GM12878 (cell line): ENCODE measurements around the gene SUPT3H. TPM values are rescaled to one million over a fixed set of nuclear protein-coding genes. Genes with fewer than 3 reads are reported as not detected.

ENCODE experiments used
- ATAC-seq: fragments of 200-7000 bp; cut with Tn5 transposase; 3 replicates; pipeline ENCODE4 v1.9.1; 2020; ENCODE audit warnings: mild to moderate bottlenecking, moderate library complexity
- BruUV-seq: library from RNA; stranded (reverse); fragments of 400-500 nt; replicated peaks from 2 replicates; lab custom pipeline; 2021; lab: Mats Ljungman, UMichigan
- CTCF ChIA-PET: fragments of 300-600 bp; sonication (Branson Sonifier 250); formaldehyde crosslinking; extraction: SDS; loops from one replicate; lab custom pipeline; 2021; ENCODE audit warnings: inconsistent platforms; lab: Yijun Ruan, JAX
- POLR2A ChIA-PET: fragments of 350-600 bp; formaldehyde crosslinking; extraction: SDS; loops from one replicate; lab custom pipeline; 2021; ENCODE audit warnings: inconsistent platforms; lab: Charles Lee
- RAD21 ChIA-PET: fragments of 300-600 bp; sonication (Branson Sonifier 250); formaldehyde crosslinking; loops from one replicate; lab custom pipeline; 2023; ENCODE audit warnings: antibody characterized with exemption; ENCODE audit not compliant: unreplicated experiment; lab: Charles Lee
- SMC1A ChIA-PET: fragments of 300-600 bp; sonication (Branson Sonifier 250); formaldehyde crosslinking; loops from one replicate; lab custom pipeline; 2023; ENCODE audit not compliant: unreplicated experiment, uncharacterized antibody; lab: Charles Lee
- DNase-seq: peaks from one replicate; pipeline ENCODE4 v3.0.0-alpha.2; 2011; ENCODE audit warnings: low read depth, low spot score
- FAIRE-seq: peaks from 3 replicates; lab custom pipeline; 2011; peaks lifted over from hg19 to GRCh38; lab: Jason Lieb, UNC
- H2AFZ ChIP-seq: 2 replicates; pipeline ENCODE4 v1.6.0; 2011; ENCODE audit warnings: low read depth, low read length, control low read depth; ENCODE audit not compliant: control insufficient read depth
- H3K27ac ChIP-seq: 2 replicates; pipeline ENCODE4 v1.5.1; 2011; ENCODE audit warnings: control low read depth; ENCODE audit not compliant: control insufficient read depth, insufficient read depth
- H3K27me3 ChIP-seq, 2 experiments: replicated peaks in 1 of 2; 2 replicates each; pipeline versions ENCODE4 v1.6.0 to v1.6.1; 2011; ENCODE audit warnings: low read length in 1 of 2; ENCODE audit not compliant: control insufficient read depth in 2 of 2, insufficient read depth in 2 of 2
- H3K36me3 ChIP-seq, 2 experiments: 2 replicates each; pipeline ENCODE4 v1.5.1; 2011; ENCODE audit warnings: low read length in 1 of 2; ENCODE audit not compliant: control insufficient read depth in 2 of 2, insufficient read depth in 2 of 2
- H3K4me1 ChIP-seq: 2 replicates; pipeline ENCODE4 v1.6.1; 2011; ENCODE audit warnings: mild to moderate bottlenecking, low read length, moderate library complexity, mixed read lengths; ENCODE audit not compliant: control insufficient read depth, insufficient read depth
- H3K4me2 ChIP-seq: 2 replicates; pipeline ENCODE4 v1.6.0; 2011; ENCODE audit warnings: control low read depth; ENCODE audit not compliant: control insufficient read depth, insufficient read depth
- H3K4me3 ChIP-seq: fragments of 200-600 bp; sonication (generic); 2 replicates; pipeline ENCODE4 v1.5.1; 2016
- H3K79me2 ChIP-seq: 2 replicates; pipeline ENCODE4 v1.6.0; 2011; ENCODE audit warnings: low read length; ENCODE audit not compliant: control insufficient read depth, insufficient read depth
- H3K9ac ChIP-seq: 2 replicates; pipeline ENCODE4 v1.8.0; 2011; ENCODE audit warnings: low read length, control low read depth, mixed read lengths; ENCODE audit not compliant: control insufficient read depth, insufficient read depth
- H3K9me3 ChIP-seq: replicated peaks from 3 replicates; pipeline ENCODE4 v1.5.1; 2011; ENCODE audit warnings: mild to moderate bottlenecking, low read length; ENCODE audit not compliant: control insufficient read depth, insufficient read depth
- H4K20me1 ChIP-seq: 2 replicates; pipeline ENCODE4 v1.6.0; 2011; ENCODE audit not compliant: control insufficient read depth, insufficient read depth
- ATF3 ChIP-seq: IDR thresholded peaks from 2 replicates; pipeline ENCODE4 v1.6.1; 2011; ENCODE audit warnings: low read depth, mild to moderate bottlenecking, low read length, moderate library complexity, borderline replicate concordance; ENCODE audit errors: extremely low read depth
- CHD2 ChIP-seq: IDR thresholded peaks from 2 replicates; pipeline ENCODE4 v1.6.1; 2011; ENCODE audit warnings: low read depth, low read length, improper control_type of control experiment, borderline replicate concordance
- ESRRA ChIP-seq: IDR thresholded peaks from 2 replicates; pipeline ENCODE4 v1.6.1; 2012; ENCODE audit warnings: mild to moderate bottlenecking, low read length, improper control_type of control experiment
- GATAD2B ChIP-seq: fragments of 450-650 bp; conservative IDR thresholded peaks from 2 replicates; pipeline ENCODE4 v1.6.1; 2017; ENCODE audit warnings: low read depth, mild to moderate bottlenecking, moderate library complexity
- IRF3 ChIP-seq: fragments of 450-650 bp; IDR thresholded peaks from 2 replicates; pipeline ENCODE4 v1.6.1; 2014; ENCODE audit warnings: mild to moderate bottlenecking
- NBN ChIP-seq: fragments of 450-650 bp; IDR thresholded peaks from 2 replicates; pipeline ENCODE4 v1.6.1; 2016
- SMC3 ChIP-seq: IDR thresholded peaks from 2 replicates; pipeline ENCODE4 v1.6.1; 2011; ENCODE audit warnings: low read length, improper control_type of control experiment, borderline replicate concordance
- STAT1 ChIP-seq: fragments of 450-650 bp; conservative IDR thresholded peaks from 2 replicates; pipeline ENCODE4 v1.6.1; 2014; ENCODE audit warnings: antibody characterized with exemption, mild to moderate bottlenecking
- WRNIP1 ChIP-seq: IDR thresholded peaks from 2 replicates; pipeline ENCODE4 v1.6.1; 2011; ENCODE audit warnings: low read depth, low read length, improper control_type of control experiment, borderline replicate concordance
- ZNF207 ChIP-seq: fragments of 450-650 bp; IDR thresholded peaks from 2 replicates; pipeline ENCODE4 v1.6.1; 2014; ENCODE audit warnings: antibody characterized with exemption, mild to moderate bottlenecking, borderline replicate concordance
- WGBS: methylation state at CpG from one replicate; pipeline ENCODE4 v1.1.6; 2016; ENCODE audit warnings: low lambda C conversion rate; ENCODE audit not compliant: insufficient replicate concordance, insufficient coverage; ENCODE audit errors: missing lambda C conversion rate; 5-methylcytosine and 5-hydroxymethylcytosine counted together
- in situ Hi-C: fragments of 300-500 bp; cut with MboI; formaldehyde crosslinking; loops from 9 replicates; pipeline ENCODE4 v1.14.3; 2018; ENCODE audit warnings: mixed read lengths
- intact Hi-C: fragments of 100-400 bp; cut with micrococcal nuclease; formaldehyde crosslinking; loops from one replicate; pipeline ENCODE4 v1.14.2; 2022; ENCODE audit not compliant: unreplicated experiment
- polyA plus RNA-seq, 11 experiments: library from polyadenylated mRNA; depleted of rRNA in 4 of 11; unstranded in 6 of 11; stranded (reverse) in 5 of 11; fragments of >200 nt; fragmentation: Nextera tagmentation in 4 of 11; fragmentation: Illumina TruSeq in 1 of 11; extraction: Ambion mirVana in 4 of 11; extraction: Trizol in 1 of 11; gene quantifications; 1 replicate in 1 of 11; 2 replicates in 10 of 11; pipeline versions ENCODE4 v1.2.1 to v1.2.3, GENCODE V29; 2011 to 2016; ENCODE audit warnings: inconsistent platforms in 2 of 11, missing spikeins in 2 of 11, low read depth in 1 of 11
- total RNA-seq, 4 experiments: library from RNA; depleted of rRNA in 3 of 4; stranded (reverse); fragments of >200 nt in 3 of 4; fragmentation: Illumina TruSeq in 1 of 4; extraction: Trizol in 1 of 4; gene quantifications; 2 replicates each; pipeline versions ENCODE4 v1.2.1 to v1.2.3, GENCODE V29; 2013 to 2021
- TF ChIP-seq, protein P1 (sequence below): fragments of 450-650 bp; IDR thresholded peaks from 2 replicates; pipeline ENCODE4 v1.6.1; 2017; ENCODE audit warnings: mild to moderate bottlenecking
- TF ChIP-seq, protein P2 (sequence below): fragments of 450-650 bp; IDR thresholded peaks from 2 replicates; pipeline ENCODE4 v1.6.1; 2017; ENCODE audit warnings: mild to moderate bottlenecking, moderate library complexity
- TF ChIP-seq, protein P3 (sequence below): fragments of 450-650 bp; IDR thresholded peaks from 2 replicates; pipeline ENCODE4 v1.6.1; 2017; ENCODE audit warnings: low read depth, mild to moderate bottlenecking, moderate library complexity

SUPT3H gene
- total and polyA plus RNA-seq, 10 of the 15 experiments (the other 5 are each of a cell fraction or from before 2014, with no cell fraction given) = 0.51 to 3.7 (median 2.0) TPM

GRCh38 chr6:45369870-45370269 is 7.9 kb downstream of the SUPT3H start:
- H3K4me2 ChIP-seq = no peak overlapping the region
- H3K27ac ChIP-seq = no peak overlapping the region
- H4K20me1 ChIP-seq = no peaks in the 10 kb centered on the region
- SMC1A ChIA-PET = no interaction called here
- DNase-seq (no peak), ATAC-seq (no peak), FAIRE-seq (no peak)
- RAD21 ChIA-PET = no interaction called here
- BruUV-seq = no TSS peak
- H3K79me2 ChIP-seq = no peaks in the 10 kb centered on the region
- in situ Hi-C loops = no loop called here
- WGBS = 100% methylated on average over 1 of the region's 1 CpG
- no peaks in the 10 kb centered on the region for H3K4me1 ChIP-seq
- H3K27me3 ChIP-seq = no peaks in the 10 kb centered on the region
- no peak overlapping the region for H3K4me3 ChIP-seq
- POLR2A ChIA-PET = no interaction called here
- no peaks in the 10 kb centered on the region for H3K36me3 ChIP-seq
- no peak overlapping the region for H3K9ac ChIP-seq
- intact Hi-C loops = loop anchor here (10.0 kb wide), 2 partner anchors 215 to 345 kb away; no protein-coding TSS in a partner anchor
- no peak overlapping the region for H2AFZ ChIP-seq
- CTCF ChIA-PET = interaction anchor here (1.0 kb wide), 1 partner anchor 8 kb away, joined by 4 read pairs; the partner anchor contains the start of gene SUPT3H
- H3K9me3 ChIP-seq = no peaks in the 10 kb centered on the region
- TF ChIP-seq ATF3 = no peak
- TF ChIP-seq WRNIP1 = no peak
- TF ChIP-seq IRF3 = no peak
- TF ChIP-seq ZNF207 = no peak
- TF ChIP-seq, protein P1, sequence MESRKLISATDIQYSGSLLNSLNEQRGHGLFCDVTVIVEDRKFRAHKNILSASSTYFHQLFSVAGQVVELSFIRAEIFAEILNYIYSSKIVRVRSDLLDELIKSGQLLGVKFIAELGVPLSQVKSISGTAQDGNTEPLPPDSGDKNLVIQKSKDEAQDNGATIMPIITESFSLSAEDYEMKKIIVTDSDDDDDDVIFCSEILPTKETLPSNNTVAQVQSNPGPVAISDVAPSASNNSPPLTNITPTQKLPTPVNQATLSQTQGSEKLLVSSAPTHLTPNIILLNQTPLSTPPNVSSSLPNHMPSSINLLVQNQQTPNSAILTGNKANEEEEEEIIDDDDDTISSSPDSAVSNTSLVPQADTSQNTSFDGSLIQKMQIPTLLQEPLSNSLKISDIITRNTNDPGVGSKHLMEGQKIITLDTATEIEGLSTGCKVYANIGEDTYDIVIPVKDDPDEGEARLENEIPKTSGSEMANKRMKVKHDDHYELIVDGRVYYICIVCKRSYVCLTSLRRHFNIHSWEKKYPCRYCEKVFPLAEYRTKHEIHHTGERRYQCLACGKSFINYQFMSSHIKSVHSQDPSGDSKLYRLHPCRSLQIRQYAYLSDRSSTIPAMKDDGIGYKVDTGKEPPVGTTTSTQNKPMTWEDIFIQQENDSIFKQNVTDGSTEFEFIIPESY = no peak
- TF ChIP-seq, protein P2, sequence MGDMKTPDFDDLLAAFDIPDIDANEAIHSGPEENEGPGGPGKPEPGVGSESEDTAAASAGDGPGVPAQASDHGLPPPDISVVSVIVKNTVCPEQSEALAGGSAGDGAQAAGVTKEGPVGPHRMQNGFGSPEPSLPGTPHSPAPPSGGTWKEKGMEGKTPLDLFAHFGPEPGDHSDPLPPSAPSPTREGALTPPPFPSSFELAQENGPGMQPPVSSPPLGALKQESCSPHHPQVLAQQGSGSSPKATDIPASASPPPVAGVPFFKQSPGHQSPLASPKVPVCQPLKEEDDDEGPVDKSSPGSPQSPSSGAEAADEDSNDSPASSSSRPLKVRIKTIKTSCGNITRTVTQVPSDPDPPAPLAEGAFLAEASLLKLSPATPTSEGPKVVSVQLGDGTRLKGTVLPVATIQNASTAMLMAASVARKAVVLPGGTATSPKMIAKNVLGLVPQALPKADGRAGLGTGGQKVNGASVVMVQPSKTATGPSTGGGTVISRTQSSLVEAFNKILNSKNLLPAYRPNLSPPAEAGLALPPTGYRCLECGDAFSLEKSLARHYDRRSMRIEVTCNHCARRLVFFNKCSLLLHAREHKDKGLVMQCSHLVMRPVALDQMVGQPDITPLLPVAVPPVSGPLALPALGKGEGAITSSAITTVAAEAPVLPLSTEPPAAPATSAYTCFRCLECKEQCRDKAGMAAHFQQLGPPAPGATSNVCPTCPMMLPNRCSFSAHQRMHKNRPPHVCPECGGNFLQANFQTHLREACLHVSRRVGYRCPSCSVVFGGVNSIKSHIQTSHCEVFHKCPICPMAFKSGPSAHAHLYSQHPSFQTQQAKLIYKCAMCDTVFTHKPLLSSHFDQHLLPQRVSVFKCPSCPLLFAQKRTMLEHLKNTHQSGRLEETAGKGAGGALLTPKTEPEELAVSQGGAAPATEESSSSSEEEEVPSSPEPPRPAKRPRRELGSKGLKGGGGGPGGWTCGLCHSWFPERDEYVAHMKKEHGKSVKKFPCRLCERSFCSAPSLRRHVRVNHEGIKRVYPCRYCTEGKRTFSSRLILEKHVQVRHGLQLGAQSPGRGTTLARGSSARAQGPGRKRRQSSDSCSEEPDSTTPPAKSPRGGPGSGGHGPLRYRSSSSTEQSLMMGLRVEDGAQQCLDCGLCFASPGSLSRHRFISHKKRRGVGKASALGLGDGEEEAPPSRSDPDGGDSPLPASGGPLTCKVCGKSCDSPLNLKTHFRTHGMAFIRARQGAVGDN = no peak
- no peak for TF ChIP-seq GATAD2B
- TF ChIP-seq CHD2 = no peak
- TF ChIP-seq SMC3 = no peak
- TF ChIP-seq NBN = no peak
- TF ChIP-seq, protein P3, sequence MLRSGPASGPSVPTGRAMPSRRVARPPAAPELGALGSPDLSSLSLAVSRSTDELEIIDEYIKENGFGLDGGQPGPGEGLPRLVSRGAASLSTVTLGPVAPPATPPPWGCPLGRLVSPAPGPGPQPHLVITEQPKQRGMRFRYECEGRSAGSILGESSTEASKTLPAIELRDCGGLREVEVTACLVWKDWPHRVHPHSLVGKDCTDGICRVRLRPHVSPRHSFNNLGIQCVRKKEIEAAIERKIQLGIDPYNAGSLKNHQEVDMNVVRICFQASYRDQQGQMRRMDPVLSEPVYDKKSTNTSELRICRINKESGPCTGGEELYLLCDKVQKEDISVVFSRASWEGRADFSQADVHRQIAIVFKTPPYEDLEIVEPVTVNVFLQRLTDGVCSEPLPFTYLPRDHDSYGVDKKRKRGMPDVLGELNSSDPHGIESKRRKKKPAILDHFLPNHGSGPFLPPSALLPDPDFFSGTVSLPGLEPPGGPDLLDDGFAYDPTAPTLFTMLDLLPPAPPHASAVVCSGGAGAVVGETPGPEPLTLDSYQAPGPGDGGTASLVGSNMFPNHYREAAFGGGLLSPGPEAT = no peak
- TF ChIP-seq STAT1 = no peak
- TF ChIP-seq ESRRA = no peak
